Lung (tissue), 12 donors: ENCODE results near the gene FAF2. TPM values are rescaled to one million over a fixed set of nuclear protein-coding genes. Genes with fewer than 3 reads are reported as not detected.

Experiments used
- ATAC-seq: fragments of 200-7000 bp; cut with Tn5 transposase; one replicate; pipeline ENCODE4 v1.9.1; 2020; ENCODE audit warnings: moderate number of reproducible peaks; ENCODE audit not compliant: insufficient read depth, low FRiP score
- DNase-seq, 3 donors: peaks; one replicate each; pipeline ENCODE4 v3.0.0-alpha.2; 2013 to 2017
- H3K27ac ChIP-seq, 2 donors: one replicate each; pipeline ENCODE4 v1.5.1; 2013; ENCODE audit warnings: mild to moderate bottlenecking in 2 of 2, moderate library complexity in 2 of 2, control low read depth in 1 of 2, inconsistent platforms in 1 of 2, low read depth in 1 of 2, low read length in 1 of 2
- H3K27me3 ChIP-seq, 3 donors: one replicate each; pipeline ENCODE4 v1.5.1; 2013; ENCODE audit warnings: low read length in 2 of 3; ENCODE audit not compliant: control insufficient read depth in 3 of 3, insufficient read depth in 3 of 3
- H3K36me3 ChIP-seq, 4 donors: one replicate each; pipeline ENCODE4 v1.5.1; 2013; ENCODE audit warnings: low read length in 4 of 4, mild to moderate bottlenecking in 1 of 4, moderate library complexity in 1 of 4; ENCODE audit not compliant: control insufficient read depth in 4 of 4, insufficient read depth in 4 of 4
- H3K4me1 ChIP-seq, 5 donors: one replicate each; pipeline ENCODE4 v1.5.1; 2013; ENCODE audit warnings: low read length in 5 of 5, mild to moderate bottlenecking in 2 of 5, moderate library complexity in 1 of 5; ENCODE audit not compliant: control insufficient read depth in 5 of 5, insufficient read depth in 5 of 5
- H3K4me3 ChIP-seq: one replicate; pipeline ENCODE4 v1.5.1; 2013; ENCODE audit warnings: mild to moderate bottlenecking, control low read depth, moderate library complexity
- H3K9ac ChIP-seq, 2 donors: one replicate each; pipeline ENCODE4 v1.5.1; 2013; ENCODE audit warnings: low read length in 2 of 2, control low read depth in 1 of 2; ENCODE audit not compliant: insufficient read depth in 1 of 2
- H3K9me3 ChIP-seq, 4 donors: one replicate each; pipeline ENCODE4 v1.5.1; 2013; ENCODE audit warnings: low read length in 3 of 4, mild to moderate bottlenecking in 1 of 4, moderate library complexity in 1 of 4; ENCODE audit not compliant: control insufficient read depth in 4 of 4, insufficient read depth in 3 of 4
- CTCF ChIP-seq: IDR thresholded peaks from 2 replicates; pipeline ENCODE4 v1.5.1; 2012; ENCODE audit warnings: mild to moderate bottlenecking; ENCODE audit errors: control extremely low read depth, extremely low read depth
- WGBS, 2 donors: extraction: QIAGEN DNeasy Blood & Tissue Kit; methylation state at CpG; one replicate each; pipeline ENCODE4 v1.1.7; 2013; 5-methylcytosine and 5-hydroxymethylcytosine counted together
- polyA plus RNA-seq, 2 donors: library from polyadenylated mRNA; stranded (reverse); fragments of 200-250 nt; gene quantifications; one replicate each; pipeline ENCODE4 v1.2.1, GENCODE V29; 2013
- total RNA-seq, 2 donors: library from RNA; depleted of rRNA in 1 of 2; stranded (reverse); fragments of >200 nt in 1 of 2; gene quantifications; one replicate each; pipeline ENCODE4 v1.2.1, GENCODE V29; 2014 to 2021
- donor health status: control.
- donor health status: control.
- donor health status: Bipolar disorder and iron deficiency.
- donor health status: healthy.
- donor health status: DM: yes; HTN: yes; CAD: no.

The FAF2 gene
- total and polyA plus RNA-seq, 4 donors = 12.5 to 40.1 (median 26.6) TPM

- no peaks in the 10 kb centered on the region for H3K36me3 ChIP-seq
- H3K4me3 ChIP-seq = peak within 1 kb of the TSS; percentile 86
- peak within 1 kb of the TSS; percentile 73 to 85 for H3K9ac ChIP-seq
- H3K27me3 ChIP-seq = no peaks in the 10 kb centered on the region
- H3K27ac ChIP-seq = peak within 1 kb of the TSS; percentile 95 to 98
- peak; percentile 86 to 95 (median 93) for DNase-seq
- peak; percentile 98 for ATAC-seq
- WGBS, 2 donors = 1 to 3% methylated on average over 82 to 107 of the region's 107 CpGs
- H3K4me1 ChIP-seq = peaks cover 3 to 19% (median 5%) of the 10 kb centered on the region in 5 donors
- H3K9me3 ChIP-seq = no peaks in the 10 kb centered on the region
- peak; percentile 90 for TF ChIP-seq CTCF
Observed at GRCh38 chr5:176415952-176416924, 31.9 kb upstream of the FAF2 start, which contains the start of gene CLTB. TSS of gene CLTB (minus strand) at chr5:176416539. CDS start at chr5:176416363, 176 bp downstream.

- H3K36me3 ChIP-seq = no peaks in the 10 kb centered on the region
- ATAC-seq = no peak
- H3K9me3 ChIP-seq = no peaks in the 10 kb centered on the region
- no peak for DNase-seq
- TF ChIP-seq CTCF = no peak
- H3K9ac ChIP-seq = peak overlapping the region in 1 of 2 donors; percentile 38
- H3K4me3 ChIP-seq = no peak overlapping the region
- H3K27ac ChIP-seq = no peak overlapping the region
- H3K4me1 ChIP-seq = peaks cover 2 to 19% (median 4%) of the 10 kb centered on the region in 5 donors
- H3K27me3 ChIP-seq = no peaks in the 10 kb centered on the region
- 81 to 87% methylated on average over 11 of the region's 11 CpGs for WGBS, 2 donors
Observed at GRCh38 chr5:176416965-176417364, 31.2 kb upstream of the FAF2 start.

- Histone ChIP-seq H3K27ac (no peak overlapping the region), H3K36me3 (no peaks in the 10 kb centered on the region), H3K9me3 (no peaks in the 10 kb centered on the region), H3K27me3 (no peaks in the 10 kb centered on the region), H3K4me3 (no peak overlapping the region), H3K4me1 (peaks cover 2 to 17% (median 4%) of the 10 kb centered on the region in 5 donors), H3K9ac (no peak overlapping the region)
- 89 to 91% methylated on average over 9 of the region's 9 CpGs for WGBS, 2 donors
- DNase-seq = no peak
- TF ChIP-seq CTCF = no peak
- ATAC-seq = no peak
Observed at GRCh38 chr5:176418251-176418650, 29.9 kb upstream of the FAF2 start.
